GM13977 (cell line): ENCODE results near the gene AQP5.

Experiments used
- DNase-seq: peaks from one replicate; pipeline ENCODE4 v3.0.0; 2012; ENCODE audit warnings: low spot score
- CTCF ChIP-seq: IDR thresholded peaks from 2 replicates; pipeline ENCODE4 v1.5.1; 2012; ENCODE audit warnings: mild to moderate bottlenecking, control low read depth; ENCODE audit not compliant: insufficient read depth; ENCODE audit errors: extremely low read depth, missing control alignments
- in situ Hi-C: fragments of 300-500 bp; cut with MboI; formaldehyde crosslinking; loops from one replicate; pipeline ENCODE4 v1.12.0; 2022; ENCODE audit warnings: low sequenced_read_pairs, low pct_unique_long_range_greater_than_20kb, mixed read lengths, inconsistent platforms; ENCODE audit not compliant: unreplicated experiment

AQP5 gene

DNA sequence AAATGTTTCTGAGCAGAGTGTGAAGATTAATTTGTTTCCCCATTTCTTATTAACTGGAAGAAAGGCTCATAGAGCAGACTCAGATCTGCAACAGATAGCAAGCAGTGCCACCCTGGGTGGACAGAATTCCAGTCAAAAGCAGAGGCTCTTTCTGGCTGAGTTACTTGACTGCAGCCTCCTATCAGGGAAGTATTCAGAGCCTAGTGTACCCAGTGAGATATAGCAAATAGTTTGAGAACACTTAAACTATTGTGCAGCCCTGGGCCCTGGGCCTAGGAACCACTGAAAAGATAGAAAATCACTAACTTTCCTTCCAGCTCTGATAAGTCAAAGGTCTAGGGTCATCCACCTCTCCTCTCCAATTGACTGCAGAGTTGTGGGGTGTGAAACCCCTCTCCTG, 22.4 kb upstream of the AQP5 start:
- TF ChIP-seq CTCF, result no peak
- in situ Hi-C loops, result no loop called here
- no peak for DNase-seq

DNA sequence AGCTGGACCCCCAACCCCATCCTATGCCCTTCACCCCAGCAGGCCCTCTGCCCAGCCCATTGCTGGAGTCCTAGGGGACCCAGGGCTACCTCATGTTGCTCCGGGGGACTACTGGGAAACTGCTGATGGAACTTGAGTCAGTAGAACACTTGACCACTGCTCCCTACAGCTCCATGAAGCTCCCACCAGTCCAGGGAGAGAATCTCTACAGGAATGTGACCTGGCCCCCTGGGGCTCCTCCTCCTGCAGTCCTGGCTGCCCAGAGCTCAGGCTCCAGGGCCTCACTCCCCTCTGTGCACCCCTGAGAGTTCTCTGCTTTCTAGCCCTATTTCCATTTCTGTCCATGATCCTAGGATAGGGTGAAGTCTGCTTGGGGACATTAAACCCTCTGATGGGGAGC, 22.0 kb upstream of the AQP5 start:
- no peak for DNase-seq
- in situ Hi-C loops, result no loop called here
- TF ChIP-seq CTCF, result no peak

DNA sequence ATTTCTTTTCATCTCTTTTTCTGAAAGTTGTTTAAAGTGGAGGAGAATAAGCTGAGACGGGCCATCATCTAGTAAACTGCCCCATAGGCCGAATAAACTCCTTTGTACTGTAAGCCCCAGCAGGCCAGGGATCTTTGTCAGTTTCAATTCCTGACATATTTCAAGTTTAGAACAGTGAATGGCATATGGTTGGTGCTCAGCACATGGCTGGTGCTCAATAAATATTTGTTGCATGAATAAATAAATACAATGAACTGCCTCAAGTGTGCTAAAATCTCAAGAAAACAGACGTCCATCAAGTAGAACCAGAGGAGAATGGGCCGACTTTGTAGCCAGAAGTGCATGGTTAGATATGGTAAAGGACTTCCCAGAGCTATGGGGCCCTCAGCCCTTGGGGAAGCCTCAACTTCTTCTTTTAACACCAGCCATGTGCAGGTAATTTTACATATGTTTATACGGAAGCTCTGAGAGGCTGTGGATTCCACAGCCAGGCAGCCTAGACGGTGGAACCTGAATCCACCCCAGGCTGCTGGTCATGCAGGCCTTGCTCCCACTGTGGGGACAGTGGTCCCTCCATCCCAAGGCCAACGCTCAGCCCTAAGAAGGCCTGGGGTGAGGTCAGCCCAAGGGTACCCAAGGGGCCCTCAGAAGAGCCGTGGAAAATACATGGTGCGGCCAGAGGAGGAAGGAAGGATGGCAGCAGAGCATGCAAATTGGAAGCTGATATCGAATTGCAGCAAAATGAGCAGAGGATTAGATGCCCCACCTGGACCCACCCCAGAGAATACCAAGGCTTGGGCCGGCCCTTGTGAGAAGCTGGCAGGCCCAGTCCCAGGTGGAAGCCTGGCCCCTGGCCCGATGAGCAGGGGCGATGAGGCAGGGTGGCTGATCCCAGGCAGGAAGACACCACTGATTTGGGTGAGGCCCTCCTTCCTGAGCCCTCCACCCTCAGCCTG, 19.8 kb upstream of the AQP5 start:
- no peak for TF ChIP-seq CTCF
- in situ Hi-C loops, result no loop called here

DNA sequence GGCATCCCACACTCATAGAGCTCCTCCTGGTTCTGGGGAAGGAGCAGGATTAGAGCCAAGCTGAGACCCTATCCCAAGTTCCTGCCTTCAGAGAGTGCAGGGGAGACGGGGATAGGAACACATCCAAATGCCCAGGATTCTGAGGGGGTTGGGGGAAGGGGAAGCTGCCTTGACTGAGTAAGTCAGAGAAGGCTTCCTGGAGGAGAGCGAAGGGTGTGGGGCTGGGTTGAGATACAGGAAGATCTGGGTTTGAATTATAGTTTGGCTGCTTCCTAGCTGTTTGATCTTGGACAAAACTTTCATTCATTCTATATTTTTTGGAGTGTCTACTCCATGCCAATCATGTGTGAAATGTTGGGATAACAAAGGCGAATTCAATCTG, 19.2 kb upstream of the AQP5 start:
- DNase-seq, result no peak
- TF ChIP-seq CTCF, result no peak
- in situ Hi-C loops, result no loop called here

More for the DNA sequence above, 19.8 kb upstream of the AQP5 start:
- DNase-seq, result no peak

- no peak for DNase-seq
- in situ Hi-C loops, result no loop called here
- TF ChIP-seq CTCF, result no peak
Measured at GRCh38 chr12:49942921-49943624, 18.6 kb upstream of the AQP5 start.

GRCh38 chr12:49943625-49943960, 18.1 kb upstream of the AQP5 start:
- DNase-seq, result no peak
- no peak for TF ChIP-seq CTCF
- in situ Hi-C loops, result no loop called here
